SK-N-SH treated with all-trans-retinoic acid at 6 μM for 48 hours (cell line): ENCODE results near the gene TEKT5.
"Not testable (repeated sequence)": the region's sequence is repeated elsewhere in the genome, so short reads cannot be mapped to it uniquely, and the experiment has no call there.

Experiments used
- ATAC-seq: fragments of 200-7000 bp; cut with Tn5 transposase; 3 replicates; pipeline ENCODE4 v1.9.1; 2020; ENCODE audit warnings: mild to moderate bottlenecking, moderate library complexity
- ARNTL ChIP-seq: fragments of 450-650 bp; formaldehyde crosslinking; IDR thresholded peaks from 2 replicates; pipeline ENCODE4 v1.5.0; 2020; ENCODE audit warnings: low read depth, mild to moderate bottlenecking, moderate library complexity, borderline replicate concordance
- CSDC2 ChIP-seq: fragments of 250-450 bp; sonication (Bioruptor Pico); IDR thresholded peaks from 2 replicates; pipeline ENCODE4 v1.5.0; 2020; ENCODE audit warnings: mild to moderate bottlenecking, moderate library complexity
- ESRRG ChIP-seq: fragments of 250-450 bp; sonication (Bioruptor Pico); IDR thresholded peaks from 2 replicates; pipeline ENCODE4 v1.6.1; 2021; ENCODE audit warnings: mild to moderate bottlenecking
- GLIS3 ChIP-seq: fragments of 250-450 bp; sonication (Bioruptor Pico); IDR thresholded peaks from 2 replicates; pipeline ENCODE4 v1.5.0; 2020; ENCODE audit warnings: mild to moderate bottlenecking, moderate library complexity
- ISL1 ChIP-seq: fragments of 250-450 bp; sonication (Bioruptor Pico); IDR thresholded peaks from 2 replicates; pipeline ENCODE4 v2.1.2; 2022; ENCODE audit warnings: mild to moderate bottlenecking, moderate library complexity
- OSR1 ChIP-seq: fragments of 250-450 bp; sonication (Bioruptor Pico); IDR thresholded peaks from 2 replicates; pipeline ENCODE4 v1.8.0; 2022; ENCODE audit warnings: moderate library complexity, mild to moderate bottlenecking, inconsistent platforms
- PPARA ChIP-seq: fragments of 250-450 bp; sonication (Bioruptor Pico); IDR thresholded peaks from 2 replicates; pipeline ENCODE4 v1.5.0; 2020; ENCODE audit warnings: mild to moderate bottlenecking, borderline replicate concordance
- RARB ChIP-seq: fragments of 250-450 bp; sonication (Bioruptor Pico); IDR thresholded peaks from 2 replicates; pipeline ENCODE4 v1.8.0; 2021; ENCODE audit warnings: mild to moderate bottlenecking, moderate library complexity
- SNAI2 ChIP-seq: fragments of 250-450 bp; sonication (Bioruptor Pico); IDR thresholded peaks from 2 replicates; pipeline ENCODE4 v1.5.0; 2020; ENCODE audit warnings: mild to moderate bottlenecking, moderate library complexity
- TCF4 ChIP-seq: fragments of 250-450 bp; sonication (Bioruptor Pico); IDR thresholded peaks from 2 replicates; pipeline ENCODE4 v1.8.0; 2021; ENCODE audit warnings: mild to moderate bottlenecking, moderate library complexity, borderline replicate concordance
- TOX ChIP-seq: fragments of 250-450 bp; sonication (Bioruptor Pico); IDR thresholded peaks from 2 replicates; pipeline ENCODE4 v1.8.0; 2021; ENCODE audit warnings: mild to moderate bottlenecking, moderate library complexity, borderline replicate concordance
- ZC3H10 ChIP-seq: fragments of 250-450 bp; sonication (Bioruptor Pico); IDR thresholded peaks from 2 replicates; pipeline ENCODE4 v1.5.1; 2021; ENCODE audit warnings: mild to moderate bottlenecking, moderate library complexity
- ZFP3 ChIP-seq: fragments of 250-450 bp; sonication (Bioruptor Pico); IDR thresholded peaks from 2 replicates; pipeline ENCODE4 v1.5.0; 2020; ENCODE audit warnings: mild to moderate bottlenecking, moderate library complexity
- ZFP30 ChIP-seq: fragments of 450-650 bp; formaldehyde crosslinking; IDR thresholded peaks from 2 replicates; pipeline ENCODE4 v1.5.0; 2022; ENCODE audit warnings: mild to moderate bottlenecking, moderate library complexity
- ZNF565 ChIP-seq: fragments of 450-650 bp; formaldehyde crosslinking; conservative IDR thresholded peaks from 2 replicates; pipeline ENCODE4 v1.5.0; 2020; ENCODE audit warnings: low read depth, mild to moderate bottlenecking, moderate library complexity
- ZNF70 ChIP-seq: fragments of 450-650 bp; formaldehyde crosslinking; IDR thresholded peaks from 2 replicates; pipeline ENCODE4 v1.5.0; 2020; ENCODE audit warnings: mild to moderate bottlenecking, moderate library complexity
- ZNF8 ChIP-seq: fragments of 450-650 bp; formaldehyde crosslinking; IDR thresholded peaks from 2 replicates; pipeline ENCODE4 v1.5.0; 2020; ENCODE audit warnings: mild to moderate bottlenecking, moderate library complexity
- TF ChIP-seq, protein P1 (sequence below): fragments of 250-450 bp; sonication (Bioruptor Pico); IDR thresholded peaks from 2 replicates; pipeline ENCODE4 v1.5.1; 2021; ENCODE audit warnings: mild to moderate bottlenecking, moderate library complexity
- TF ChIP-seq, protein P2 (sequence below): fragments of 250-450 bp; sonication (Bioruptor Pico); IDR thresholded peaks from 2 replicates; pipeline ENCODE4 v1.8.0; 2021; ENCODE audit warnings: low read depth, mild to moderate bottlenecking, moderate library complexity, borderline replicate concordance
- TF ChIP-seq, protein P3 (sequence below): fragments of 250-450 bp; sonication (Bioruptor Pico); IDR thresholded peaks from 2 replicates; pipeline ENCODE4 v1.8.0; 2020; ENCODE audit warnings: mild to moderate bottlenecking, moderate library complexity, borderline replicate concordance
- TF ChIP-seq, protein P4 (sequence below): fragments of 250-450 bp; sonication (Bioruptor Pico); IDR thresholded peaks from 2 replicates; pipeline ENCODE4 v1.5.0; 2020; ENCODE audit warnings: mild to moderate bottlenecking, moderate library complexity

The TEKT5 gene

DNA sequence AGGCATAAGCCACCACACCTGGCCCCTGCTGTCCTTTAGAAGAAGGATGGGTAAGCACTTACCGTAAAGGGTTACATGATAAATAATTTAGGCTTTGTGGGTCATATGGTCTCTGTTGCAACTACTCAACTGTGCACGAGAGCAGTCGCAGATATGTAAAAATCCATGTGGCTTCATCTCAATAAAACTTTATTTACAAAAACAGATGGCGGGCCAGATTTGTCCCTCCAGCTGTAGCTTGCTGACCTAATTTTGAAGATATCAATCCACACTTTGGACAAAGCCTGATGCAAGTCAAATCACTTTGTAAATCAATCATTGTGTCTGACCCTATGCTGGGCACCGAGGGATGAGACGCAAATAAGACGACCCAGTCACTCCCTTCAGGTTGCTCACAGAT is 12.1 kb downstream of the TEKT5 start:
- no peak for TF ChIP-seq SNAI2
- TF ChIP-seq, protein P1, sequence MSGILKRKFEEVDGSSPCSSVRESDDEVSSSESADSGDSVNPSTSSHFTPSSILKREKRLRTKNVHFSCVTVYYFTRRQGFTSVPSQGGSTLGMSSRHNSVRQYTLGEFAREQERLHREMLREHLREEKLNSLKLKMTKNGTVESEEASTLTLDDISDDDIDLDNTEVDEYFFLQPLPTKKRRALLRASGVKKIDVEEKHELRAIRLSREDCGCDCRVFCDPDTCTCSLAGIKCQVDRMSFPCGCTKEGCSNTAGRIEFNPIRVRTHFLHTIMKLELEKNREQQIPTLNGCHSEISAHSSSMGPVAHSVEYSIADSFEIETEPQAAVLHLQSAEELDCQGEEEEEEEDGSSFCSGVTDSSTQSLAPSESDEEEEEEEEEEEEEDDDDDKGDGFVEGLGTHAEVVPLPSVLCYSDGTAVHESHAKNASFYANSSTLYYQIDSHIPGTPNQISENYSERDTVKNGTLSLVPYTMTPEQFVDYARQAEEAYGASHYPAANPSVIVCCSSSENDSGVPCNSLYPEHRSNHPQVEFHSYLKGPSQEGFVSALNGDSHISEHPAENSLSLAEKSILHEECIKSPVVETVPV, result no peak
- TF ChIP-seq ARNTL, result no peak
- no peak for TF ChIP-seq ZFP3 (CRISPR knock-in tag)
- TF ChIP-seq, protein P2, sequence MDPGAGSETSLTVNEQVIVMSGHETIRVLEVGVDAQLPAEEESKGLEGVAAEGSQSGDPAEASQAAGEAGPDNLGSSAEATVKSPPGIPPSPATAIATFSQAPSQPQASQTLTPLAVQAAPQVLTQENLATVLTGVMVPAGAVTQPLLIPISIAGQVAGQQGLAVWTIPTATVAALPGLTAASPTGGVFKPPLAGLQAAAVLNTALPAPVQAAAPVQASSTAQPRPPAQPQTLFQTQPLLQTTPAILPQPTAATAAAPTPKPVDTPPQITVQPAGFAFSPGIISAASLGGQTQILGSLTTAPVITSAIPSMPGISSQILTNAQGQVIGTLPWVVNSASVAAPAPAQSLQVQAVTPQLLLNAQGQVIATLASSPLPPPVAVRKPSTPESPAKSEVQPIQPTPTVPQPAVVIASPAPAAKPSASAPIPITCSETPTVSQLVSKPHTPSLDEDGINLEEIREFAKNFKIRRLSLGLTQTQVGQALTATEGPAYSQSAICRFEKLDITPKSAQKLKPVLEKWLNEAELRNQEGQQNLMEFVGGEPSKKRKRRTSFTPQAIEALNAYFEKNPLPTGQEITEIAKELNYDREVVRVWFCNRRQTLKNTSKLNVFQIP (CRISPR knock-in tag), result no peak
- no peak for TF ChIP-seq ZNF565 (CRISPR knock-in tag)
- no peak for TF ChIP-seq TOX (CRISPR knock-in tag)
- no peak for TF ChIP-seq CSDC2 (CRISPR knock-in tag)
- no peak for TF ChIP-seq ZNF8 (CRISPR knock-in tag)
- TF ChIP-seq RARB (CRISPR knock-in tag), result no peak
- no peak for TF ChIP-seq OSR1 (CRISPR knock-in tag)
- TF ChIP-seq ZNF70, result no peak
- no peak for ATAC-seq

DNA sequence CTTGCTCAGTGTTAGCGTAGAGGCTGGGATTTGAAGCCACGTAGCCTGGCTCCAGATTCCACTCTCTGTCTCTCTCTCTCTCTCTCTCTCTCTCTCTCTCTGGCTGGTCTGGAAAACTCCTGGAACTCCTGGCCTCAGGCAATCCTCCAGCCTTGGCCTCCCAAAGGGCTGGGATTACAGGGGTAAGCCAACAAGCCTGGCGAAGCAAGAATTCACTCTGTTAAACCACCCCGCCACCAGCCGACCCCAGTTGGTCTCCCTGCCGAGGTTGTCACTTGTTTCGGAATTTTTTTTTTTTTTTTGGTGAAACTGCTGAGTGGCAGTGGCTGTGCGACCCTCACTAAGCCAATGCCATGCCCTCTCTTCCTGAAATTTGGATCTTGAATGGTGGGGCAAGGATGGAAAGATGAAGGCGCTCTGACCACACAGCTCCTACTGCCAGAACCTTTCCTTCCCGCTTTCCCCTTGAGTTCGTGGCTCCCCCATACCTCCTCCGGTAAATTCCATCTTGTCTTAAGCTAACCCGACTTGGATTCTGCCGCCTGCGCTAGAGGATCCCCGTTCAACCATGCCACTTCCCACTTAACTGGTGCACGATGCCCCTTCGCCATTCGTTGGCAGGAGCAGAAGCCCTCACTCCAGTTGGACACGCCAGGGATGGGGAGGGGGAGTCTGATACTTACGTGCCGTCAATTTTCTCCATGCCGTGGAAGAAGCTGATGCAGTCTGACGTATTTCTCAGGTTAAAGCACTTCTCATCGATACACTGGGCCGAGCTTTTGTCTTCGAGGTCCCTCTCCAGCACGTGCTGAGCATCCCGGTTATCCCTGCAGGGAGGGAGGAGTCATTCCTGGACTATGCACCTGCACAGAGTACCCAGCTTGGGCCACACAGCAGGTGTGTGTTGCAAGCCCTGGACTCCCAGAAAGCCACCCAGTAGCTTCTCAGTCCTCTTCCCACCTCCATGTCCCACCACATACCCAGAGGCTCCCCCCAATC is 13.1 kb downstream of the TEKT5 start:
- no peak for TF ChIP-seq ESRRG (CRISPR knock-in tag)
- no peak for TF ChIP-seq ARNTL
- no peak for ATAC-seq

DNA sequence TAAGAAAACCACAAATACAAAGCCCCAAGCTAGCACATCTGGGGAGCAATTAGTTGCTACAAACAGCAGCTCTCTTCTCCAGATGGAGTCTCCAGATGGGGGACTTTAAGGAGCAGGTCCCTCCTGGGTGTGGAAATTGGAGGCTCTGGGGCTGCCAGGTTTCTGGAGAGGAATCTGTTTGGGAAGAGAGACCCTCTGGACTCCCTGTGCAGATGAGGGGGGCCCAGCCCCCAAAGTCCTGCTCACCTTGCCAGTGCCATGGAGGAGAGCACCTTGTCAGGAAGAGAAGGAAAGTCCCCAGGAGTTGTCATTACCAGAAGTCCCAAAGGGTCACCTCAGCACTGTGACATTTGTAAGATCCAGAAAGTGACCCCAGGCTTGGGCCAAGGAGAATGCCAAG is 14.8 kb downstream of the TEKT5 start:
- TF ChIP-seq ZC3H10 (CRISPR knock-in tag) (no peak), ZNF565 (CRISPR knock-in tag) (no peak), ARNTL (no peak), GLIS3 (CRISPR knock-in tag) (no peak), ZNF70 (no peak)
- TF ChIP-seq, protein P1, result no peak
- ATAC-seq, result no peak

DNA sequence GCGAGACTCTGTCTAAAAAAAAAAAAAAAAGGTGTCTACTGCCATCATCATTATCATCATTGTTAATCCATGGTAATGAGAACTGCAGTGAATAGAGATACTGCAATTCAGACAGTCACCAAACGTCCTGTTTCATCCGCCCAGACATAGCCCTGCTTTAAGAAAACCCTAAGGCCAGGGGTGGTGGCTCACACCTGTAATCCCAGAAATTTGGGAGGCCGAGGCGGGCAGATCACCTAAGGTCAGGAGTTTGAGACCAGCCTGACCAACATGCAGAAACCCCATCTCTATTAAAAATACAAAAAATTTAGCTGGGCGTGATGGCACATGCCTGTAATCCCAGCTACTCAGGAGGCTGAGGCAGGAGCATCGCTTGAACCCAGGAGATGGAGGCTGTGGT is 15.3 kb downstream of the TEKT5 start:
- ATAC-seq, result not testable (repeated sequence)

DNA sequence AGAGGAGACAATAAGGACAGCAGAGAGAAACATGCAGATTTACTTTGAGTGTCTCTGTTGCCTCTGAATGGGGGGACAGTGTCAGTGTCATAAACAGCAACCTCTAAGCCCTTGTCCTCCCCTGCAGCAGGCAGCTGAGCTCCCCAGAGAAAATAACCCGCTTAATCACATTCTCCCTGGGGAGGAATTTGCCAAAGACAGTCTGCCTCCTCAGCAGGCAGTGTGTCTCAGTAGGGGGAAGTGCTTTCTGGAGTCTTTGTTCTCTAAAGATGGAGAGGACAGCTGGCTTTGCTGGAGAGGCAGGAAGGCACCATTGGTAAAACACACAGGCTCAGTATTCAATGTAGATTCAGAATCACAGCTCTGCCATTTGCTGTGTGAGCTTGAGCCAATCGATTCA is 16.1 kb downstream of the TEKT5 start:
- ATAC-seq, result no peak
- no peak for TF ChIP-seq PPARA (CRISPR knock-in tag)
- TF ChIP-seq ZFP3 (CRISPR knock-in tag), result no peak
- TF ChIP-seq, protein P2 (CRISPR knock-in tag), result no peak
- TF ChIP-seq ISL1, result no peak
- TF ChIP-seq ARNTL, result no peak
- no peak for TF ChIP-seq ESRRG (CRISPR knock-in tag)
- TF ChIP-seq, protein P3, sequence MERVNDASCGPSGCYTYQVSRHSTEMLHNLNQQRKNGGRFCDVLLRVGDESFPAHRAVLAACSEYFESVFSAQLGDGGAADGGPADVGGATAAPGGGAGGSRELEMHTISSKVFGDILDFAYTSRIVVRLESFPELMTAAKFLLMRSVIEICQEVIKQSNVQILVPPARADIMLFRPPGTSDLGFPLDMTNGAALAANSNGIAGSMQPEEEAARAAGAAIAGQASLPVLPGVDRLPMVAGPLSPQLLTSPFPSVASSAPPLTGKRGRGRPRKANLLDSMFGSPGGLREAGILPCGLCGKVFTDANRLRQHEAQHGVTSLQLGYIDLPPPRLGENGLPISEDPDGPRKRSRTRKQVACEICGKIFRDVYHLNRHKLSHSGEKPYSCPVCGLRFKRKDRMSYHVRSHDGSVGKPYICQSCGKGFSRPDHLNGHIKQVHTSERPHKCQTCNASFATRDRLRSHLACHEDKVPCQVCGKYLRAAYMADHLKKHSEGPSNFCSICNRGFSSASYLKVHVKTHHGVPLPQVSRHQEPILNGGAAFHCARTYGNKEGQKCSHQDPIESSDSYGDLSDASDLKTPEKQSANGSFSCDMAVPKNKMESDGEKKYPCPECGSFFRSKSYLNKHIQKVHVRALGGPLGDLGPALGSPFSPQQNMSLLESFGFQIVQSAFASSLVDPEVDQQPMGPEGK (CRISPR knock-in tag), result no peak
- TF ChIP-seq, protein P4, sequence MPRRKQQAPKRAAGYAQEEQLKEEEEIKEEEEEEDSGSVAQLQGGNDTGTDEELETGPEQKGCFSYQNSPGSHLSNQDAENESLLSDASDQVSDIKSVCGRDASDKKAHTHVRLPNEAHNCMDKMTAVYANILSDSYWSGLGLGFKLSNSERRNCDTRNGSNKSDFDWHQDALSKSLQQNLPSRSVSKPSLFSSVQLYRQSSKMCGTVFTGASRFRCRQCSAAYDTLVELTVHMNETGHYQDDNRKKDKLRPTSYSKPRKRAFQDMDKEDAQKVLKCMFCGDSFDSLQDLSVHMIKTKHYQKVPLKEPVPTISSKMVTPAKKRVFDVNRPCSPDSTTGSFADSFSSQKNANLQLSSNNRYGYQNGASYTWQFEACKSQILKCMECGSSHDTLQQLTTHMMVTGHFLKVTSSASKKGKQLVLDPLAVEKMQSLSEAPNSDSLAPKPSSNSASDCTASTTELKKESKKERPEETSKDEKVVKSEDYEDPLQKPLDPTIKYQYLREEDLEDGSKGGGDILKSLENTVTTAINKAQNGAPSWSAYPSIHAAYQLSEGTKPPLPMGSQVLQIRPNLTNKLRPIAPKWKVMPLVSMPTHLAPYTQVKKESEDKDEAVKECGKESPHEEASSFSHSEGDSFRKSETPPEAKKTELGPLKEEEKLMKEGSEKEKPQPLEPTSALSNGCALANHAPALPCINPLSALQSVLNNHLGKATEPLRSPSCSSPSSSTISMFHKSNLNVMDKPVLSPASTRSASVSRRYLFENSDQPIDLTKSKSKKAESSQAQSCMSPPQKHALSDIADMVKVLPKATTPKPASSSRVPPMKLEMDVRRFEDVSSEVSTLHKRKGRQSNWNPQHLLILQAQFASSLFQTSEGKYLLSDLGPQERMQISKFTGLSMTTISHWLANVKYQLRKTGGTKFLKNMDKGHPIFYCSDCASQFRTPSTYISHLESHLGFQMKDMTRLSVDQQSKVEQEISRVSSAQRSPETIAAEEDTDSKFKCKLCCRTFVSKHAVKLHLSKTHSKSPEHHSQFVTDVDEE (CRISPR knock-in tag), result no peak
- no peak for TF ChIP-seq ZFP30 (CRISPR knock-in tag)
- no peak for TF ChIP-seq OSR1 (CRISPR knock-in tag)
- no peak for TF ChIP-seq RARB (CRISPR knock-in tag)
- TF ChIP-seq TCF4 (CRISPR knock-in tag), result no peak
- TF ChIP-seq, protein P1, result no peak
- TF ChIP-seq GLIS3 (CRISPR knock-in tag), result no peak
- TF ChIP-seq ZC3H10 (CRISPR knock-in tag), result no peak
